Measurements from ENCODE around the gene RETREG1.

GRCh38 chr5:16507716-16508115 is 109.1 kb downstream of the RETREG1 start:
- no peak for TF ChIP-seq CTCF (conservative IDR thresholded peaks at IDR 0.05; ENCODE audit: low read length)
- no peak for TF ChIP-seq EZH2phosphoT487 (IDR thresholded peaks at IDR 0.05; ENCODE audit: borderline replicate concordance)
